ENCODE data around the gene AGO1.

Gene AGO1

GRCh38 chr1:35882945-35883634 lies at the start of gene AGO1:
Gene AGO1 (plus strand): TSS chr1:35883209. CDS start chr1:35883422, 213 bp downstream.
- Histone ChIP-seq H3K4me3 (peak within 1 kb of the TSS; percentile 90 to 93), H3K9me3 (no peaks in the 10 kb centered on the region), H3K4me1 (peaks cover 0 to 35% (median 16%) of the 10 kb centered on the region in 4 donors), H3K27ac (peak within 1 kb of the TSS; percentile 80), H3K27me3 (no peaks in the 10 kb centered on the region), H3K36me3 (peaks cover 0 to under 1% (median 0%) of the 10 kb centered on the region in 3 donors)
- peak; percentile 92 to 95 for DNase-seq
- intact Hi-C loops (cut with DNase I; ENCODE audit: low total_unique reads) = no loop called here
- TF ChIP-seq, protein P1, sequence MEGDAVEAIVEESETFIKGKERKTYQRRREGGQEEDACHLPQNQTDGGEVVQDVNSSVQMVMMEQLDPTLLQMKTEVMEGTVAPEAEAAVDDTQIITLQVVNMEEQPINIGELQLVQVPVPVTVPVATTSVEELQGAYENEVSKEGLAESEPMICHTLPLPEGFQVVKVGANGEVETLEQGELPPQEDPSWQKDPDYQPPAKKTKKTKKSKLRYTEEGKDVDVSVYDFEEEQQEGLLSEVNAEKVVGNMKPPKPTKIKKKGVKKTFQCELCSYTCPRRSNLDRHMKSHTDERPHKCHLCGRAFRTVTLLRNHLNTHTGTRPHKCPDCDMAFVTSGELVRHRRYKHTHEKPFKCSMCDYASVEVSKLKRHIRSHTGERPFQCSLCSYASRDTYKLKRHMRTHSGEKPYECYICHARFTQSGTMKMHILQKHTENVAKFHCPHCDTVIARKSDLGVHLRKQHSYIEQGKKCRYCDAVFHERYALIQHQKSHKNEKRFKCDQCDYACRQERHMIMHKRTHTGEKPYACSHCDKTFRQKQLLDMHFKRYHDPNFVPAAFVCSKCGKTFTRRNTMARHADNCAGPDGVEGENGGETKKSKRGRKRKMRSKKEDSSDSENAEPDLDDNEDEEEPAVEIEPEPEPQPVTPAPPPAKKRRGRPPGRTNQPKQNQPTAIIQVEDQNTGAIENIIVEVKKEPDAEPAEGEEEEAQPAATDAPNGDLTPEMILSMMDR (IDR thresholded peaks at IDR 0.05) = peak; percentile 97 to 98

DNA sequence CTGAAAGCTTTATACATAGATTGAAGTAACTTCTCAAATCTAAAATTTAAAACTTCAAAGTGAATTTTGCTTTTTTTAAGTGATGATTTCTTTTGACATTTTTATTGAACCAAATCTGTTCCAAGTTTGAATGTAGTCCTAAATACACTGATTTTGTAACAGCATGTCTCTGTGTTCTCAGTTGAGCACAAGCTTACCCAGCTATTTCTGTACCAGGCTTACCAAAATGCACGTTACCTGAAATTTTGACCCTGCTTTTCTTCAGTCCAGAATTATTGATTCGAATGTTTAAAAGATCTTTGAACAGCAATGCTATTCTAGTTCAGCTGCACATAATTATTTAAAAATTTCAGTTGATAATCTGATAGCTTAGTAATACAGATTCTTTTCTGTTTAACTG lies 49.6 kb upstream of the AGO1 start:
- peaks cover 76 to 93% (median 92%) of the 10 kb centered on the region in 3 donors for H3K36me3 ChIP-seq
- DNase-seq = no peak
- no peaks in the 10 kb centered on the region for H3K9me3 ChIP-seq
- no peak overlapping the region for H3K4me3 ChIP-seq
- H3K27ac ChIP-seq = no peak overlapping the region
- no peaks in the 10 kb centered on the region for H3K27me3 ChIP-seq
- intact Hi-C loops (cut with DNase I; ENCODE audit: low total_unique reads) = no loop called here
- TF ChIP-seq, protein P1 (IDR thresholded peaks at IDR 0.05) = no peak
- H3K4me1 ChIP-seq = no peaks in the 10 kb centered on the region

DNA sequence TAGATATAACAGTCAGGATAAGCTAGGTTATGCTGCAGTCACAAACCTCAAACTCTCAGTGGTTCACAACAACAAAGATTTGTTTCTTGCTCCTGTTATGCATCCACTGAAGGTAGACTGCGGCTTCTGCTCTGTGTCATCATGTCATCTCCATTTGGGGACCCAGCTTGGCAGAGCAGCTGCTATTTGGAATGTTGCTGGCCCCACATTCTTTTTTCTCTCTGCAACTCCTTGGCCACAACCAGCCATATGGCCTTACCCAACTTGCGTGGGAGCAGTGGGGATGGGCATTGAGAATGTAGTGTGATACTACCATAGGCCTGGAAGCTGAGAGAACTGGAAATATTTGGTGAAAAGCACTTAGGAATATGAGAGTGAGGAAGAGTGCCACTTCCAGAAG lies 48.8 kb upstream of the AGO1 start:
- Histone ChIP-seq H3K36me3 (peaks cover 68 to 93% (median 84%) of the 10 kb centered on the region in 3 donors), H3K9me3 (no peaks in the 10 kb centered on the region), H3K27me3 (no peaks in the 10 kb centered on the region), H3K4me1 (no peaks in the 10 kb centered on the region), H3K4me3 (no peak overlapping the region), H3K27ac (no peak overlapping the region)
- DNase-seq = no peak
- intact Hi-C loops (cut with DNase I; ENCODE audit: low total_unique reads) = no loop called here
- TF ChIP-seq, protein P1 (IDR thresholded peaks at IDR 0.05) = no peak

DNA sequence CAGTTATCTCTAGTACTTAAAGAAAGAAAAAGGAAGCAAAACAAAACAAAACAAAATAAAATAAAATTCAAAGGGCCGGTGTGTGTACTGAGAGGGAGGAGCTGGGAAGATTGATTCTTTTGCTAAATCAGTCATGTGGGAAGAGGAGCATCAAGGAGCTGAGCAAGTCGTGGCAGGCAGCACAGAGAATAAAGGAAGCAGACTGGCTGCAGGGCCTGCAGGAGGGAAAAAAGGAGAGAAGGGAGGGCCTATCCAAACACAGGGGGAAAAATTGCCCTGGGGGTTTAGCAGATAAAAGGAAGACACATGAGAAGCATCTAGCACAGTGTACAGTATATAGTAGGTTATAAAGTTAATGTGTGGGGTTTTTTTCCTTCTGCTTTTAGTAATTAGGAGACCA lies 47.6 kb upstream of the AGO1 start:
- DNase-seq = no peak
- H3K4me1 ChIP-seq = no peaks in the 10 kb centered on the region
- no peak overlapping the region for H3K27ac ChIP-seq
- no peaks in the 10 kb centered on the region for H3K27me3 ChIP-seq
- H3K4me3 ChIP-seq = no peak overlapping the region
- TF ChIP-seq, protein P1 (IDR thresholded peaks at IDR 0.05) = no peak
- intact Hi-C loops (cut with DNase I; ENCODE audit: low total_unique reads) = no loop called here
- H3K9me3 ChIP-seq = no peaks in the 10 kb centered on the region
- peaks cover 78 to 94% (median 82%) of the 10 kb centered on the region in 3 donors for H3K36me3 ChIP-seq

- H3K27me3 ChIP-seq = no peaks in the 10 kb centered on the region
- H3K4me1 ChIP-seq = no peaks in the 10 kb centered on the region
- peaks cover 81 to 94% (median 82%) of the 10 kb centered on the region in 3 donors for H3K36me3 ChIP-seq
- DNase-seq = no peak
- TF ChIP-seq, protein P1 (IDR thresholded peaks at IDR 0.05) = no peak
- no peak overlapping the region for H3K4me3 ChIP-seq
- intact Hi-C loops (cut with DNase I; ENCODE audit: low total_unique reads) = no loop called here
- no peak overlapping the region for H3K27ac ChIP-seq
- H3K9me3 ChIP-seq = no peaks in the 10 kb centered on the region
These were observed 46.3 kb upstream of the AGO1 start for GRCh38 chr1:35836734-35837133.
